Activated CD4-positive, CD25-positive, alpha-beta regulatory T cell treated with anti-CD3 and anti-CD28 coated beads, Interleukin-2, amount 50 U/mL, for 24 hours (primary cell): ENCODE results near the gene FOXE1.

Source experiments
- ATAC-seq, 2 donors: fragments of 150-1000 bp; cut with Tn5 transposase; one replicate each; pipeline ENCODE4 v1.10.0; 2021; ENCODE audit warnings: mild to moderate bottlenecking in 1 of 2, moderate library complexity in 1 of 2

Gene FOXE1

DNA sequence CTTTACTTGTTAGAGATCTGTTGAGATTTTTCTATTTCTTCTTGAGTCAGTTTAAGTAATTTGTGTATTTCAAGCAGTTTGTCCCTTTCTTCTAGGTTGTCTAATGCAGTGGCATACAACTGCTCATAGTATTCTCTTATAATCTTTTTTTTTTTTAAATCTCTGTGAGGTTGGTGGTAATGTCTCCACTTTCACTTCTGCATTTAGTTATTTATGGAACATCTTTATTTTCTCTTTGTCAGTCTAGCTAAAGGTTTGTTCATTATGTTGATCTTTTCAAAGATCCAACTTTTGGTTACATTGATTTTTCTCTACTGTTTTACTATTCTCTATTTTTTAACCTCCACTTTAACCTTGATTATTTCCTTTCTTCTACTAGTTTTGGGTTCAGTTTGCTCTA lies 13.8 kb downstream of the FOXE1 start:
- ATAC-seq, result no peak

DNA sequence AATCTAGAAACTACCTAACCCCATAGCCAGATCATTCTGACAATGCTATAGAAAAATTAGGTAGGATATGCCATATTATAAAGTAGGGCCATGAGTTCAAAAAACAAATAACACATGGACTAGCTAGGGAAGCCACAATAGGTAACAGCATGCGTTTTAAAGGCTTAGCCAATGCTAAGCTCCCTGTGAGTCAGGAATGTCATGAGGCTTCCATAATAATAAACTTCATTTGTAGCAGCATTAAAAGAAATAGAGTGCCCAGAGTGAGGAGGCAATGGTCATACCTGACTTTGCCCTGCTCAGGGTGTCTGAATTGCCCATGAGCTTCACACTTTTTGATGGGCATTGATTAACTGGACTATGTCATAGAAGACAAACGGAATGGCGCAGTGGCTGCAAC lies 15.8 kb downstream of the FOXE1 start:
- no peak for ATAC-seq

DNA sequence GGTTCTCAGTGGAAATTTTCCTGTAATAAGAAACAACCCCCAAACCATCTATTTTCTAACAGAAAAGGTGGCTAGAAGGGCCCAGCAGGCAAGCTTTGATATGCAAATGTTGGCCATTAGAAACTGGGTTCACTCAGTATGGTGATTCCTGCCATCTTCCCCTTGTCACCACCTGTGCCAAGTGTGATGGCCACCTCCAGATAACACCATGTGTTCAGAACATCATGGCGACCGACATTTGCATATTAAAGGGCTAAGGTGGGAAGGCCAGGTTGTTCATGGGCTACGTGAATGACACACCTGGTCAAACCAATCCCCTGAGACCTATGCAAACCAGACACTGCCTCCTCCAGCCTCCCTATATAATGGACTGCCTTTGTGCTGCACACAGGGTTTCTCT lies 20.4 kb downstream of the FOXE1 start:
- no peak for ATAC-seq

DNA sequence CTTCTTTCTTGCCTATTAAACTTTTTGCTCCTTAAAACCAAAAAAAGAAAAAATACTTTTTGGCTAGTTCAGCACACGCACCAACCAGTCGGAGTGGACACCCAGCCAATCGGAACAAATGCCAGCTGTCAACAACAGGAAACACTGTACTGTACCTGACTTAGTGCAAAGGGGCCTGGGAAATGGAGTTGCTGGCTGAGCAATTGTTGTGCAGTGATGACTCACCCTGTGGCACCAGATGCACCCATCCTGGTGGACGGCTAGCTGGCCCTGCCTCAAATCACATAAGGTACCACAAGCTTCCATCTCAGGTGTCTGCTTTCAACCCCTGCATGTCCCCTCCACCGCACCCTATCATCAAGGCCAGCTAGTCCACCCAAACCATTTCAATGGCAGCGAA lies 20.9 kb downstream of the FOXE1 start:
- no peak for ATAC-seq

DNA sequence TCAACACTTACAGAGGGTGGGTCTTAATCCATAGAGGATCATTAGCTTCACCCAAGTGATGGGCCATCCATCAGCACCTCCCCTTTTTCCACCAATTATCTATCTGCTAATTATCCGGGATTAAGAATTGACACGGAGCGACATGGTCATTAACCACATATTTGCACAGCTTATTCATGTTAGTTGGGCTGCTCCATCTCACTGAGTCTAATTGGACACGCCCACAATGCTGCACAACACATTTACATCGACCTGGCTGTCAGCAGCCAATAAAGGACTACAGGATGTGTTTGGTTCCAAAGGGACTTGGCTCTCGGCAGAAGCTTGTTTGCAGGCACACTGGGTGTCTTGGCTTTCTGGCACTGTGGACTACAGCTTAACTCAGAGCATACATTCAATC lies 21.6 kb downstream of the FOXE1 start:
- no peak for ATAC-seq

DNA sequence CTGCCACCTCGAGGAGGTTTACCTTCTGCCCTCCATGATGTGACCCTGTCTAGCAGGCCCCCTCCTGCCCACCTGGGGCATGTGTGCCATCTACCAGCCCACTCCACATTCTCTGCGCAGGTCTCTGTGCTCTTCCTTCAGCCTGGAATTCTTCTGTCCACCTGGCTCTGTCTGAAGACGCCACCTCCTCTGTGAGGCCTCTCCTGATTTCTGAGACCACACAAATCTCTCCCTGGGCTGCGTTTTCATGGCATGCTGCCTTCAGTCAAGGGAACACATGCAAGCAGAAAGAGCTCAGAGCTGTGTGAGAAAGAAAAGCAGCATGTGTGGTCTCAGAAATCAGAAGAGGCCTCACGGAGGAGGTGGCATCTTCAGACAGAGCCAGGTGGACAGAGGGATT lies 22.1 kb downstream of the FOXE1 start:
- no peak for ATAC-seq

DNA sequence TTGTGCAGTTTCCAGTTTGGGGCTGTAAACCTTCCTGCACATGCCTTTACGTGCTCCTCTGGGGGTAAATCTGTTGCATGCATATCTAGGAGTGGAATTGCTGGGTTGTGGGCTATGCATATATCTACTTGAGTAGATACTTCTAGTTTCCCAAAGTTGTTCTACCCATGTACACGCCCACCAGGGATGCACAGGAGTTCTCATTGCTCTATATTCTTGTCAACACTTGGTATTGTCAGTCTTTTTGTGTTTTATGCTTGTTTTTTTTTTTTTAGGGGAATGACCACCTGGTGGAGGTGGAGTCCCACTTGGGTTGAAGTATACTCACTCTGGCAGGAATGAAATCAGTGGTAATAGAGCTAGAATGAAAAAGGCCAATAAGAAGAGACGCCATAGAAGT lies 23.0 kb downstream of the FOXE1 start:
- ATAC-seq, result no peak

DNA sequence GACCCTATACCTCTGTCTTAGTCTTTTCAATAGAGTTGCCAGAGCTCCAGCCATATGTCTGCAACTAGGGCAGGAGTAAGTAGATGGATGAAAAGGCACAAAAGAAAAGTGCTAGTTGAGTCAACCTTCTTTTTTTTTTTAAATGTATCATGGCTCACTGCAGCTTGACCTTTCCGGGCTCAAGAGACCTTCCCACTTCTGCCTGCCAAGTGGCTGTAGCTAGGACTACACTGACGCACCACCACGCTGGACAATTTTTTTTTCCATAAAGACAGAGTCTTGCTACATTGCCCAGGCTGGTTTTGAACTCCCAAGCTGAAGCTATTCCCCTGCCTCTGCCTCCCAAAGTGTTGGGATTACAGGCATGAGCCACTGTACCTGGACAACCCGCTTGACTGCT lies 27.3 kb downstream of the FOXE1 start:
- no peak for ATAC-seq

DNA sequence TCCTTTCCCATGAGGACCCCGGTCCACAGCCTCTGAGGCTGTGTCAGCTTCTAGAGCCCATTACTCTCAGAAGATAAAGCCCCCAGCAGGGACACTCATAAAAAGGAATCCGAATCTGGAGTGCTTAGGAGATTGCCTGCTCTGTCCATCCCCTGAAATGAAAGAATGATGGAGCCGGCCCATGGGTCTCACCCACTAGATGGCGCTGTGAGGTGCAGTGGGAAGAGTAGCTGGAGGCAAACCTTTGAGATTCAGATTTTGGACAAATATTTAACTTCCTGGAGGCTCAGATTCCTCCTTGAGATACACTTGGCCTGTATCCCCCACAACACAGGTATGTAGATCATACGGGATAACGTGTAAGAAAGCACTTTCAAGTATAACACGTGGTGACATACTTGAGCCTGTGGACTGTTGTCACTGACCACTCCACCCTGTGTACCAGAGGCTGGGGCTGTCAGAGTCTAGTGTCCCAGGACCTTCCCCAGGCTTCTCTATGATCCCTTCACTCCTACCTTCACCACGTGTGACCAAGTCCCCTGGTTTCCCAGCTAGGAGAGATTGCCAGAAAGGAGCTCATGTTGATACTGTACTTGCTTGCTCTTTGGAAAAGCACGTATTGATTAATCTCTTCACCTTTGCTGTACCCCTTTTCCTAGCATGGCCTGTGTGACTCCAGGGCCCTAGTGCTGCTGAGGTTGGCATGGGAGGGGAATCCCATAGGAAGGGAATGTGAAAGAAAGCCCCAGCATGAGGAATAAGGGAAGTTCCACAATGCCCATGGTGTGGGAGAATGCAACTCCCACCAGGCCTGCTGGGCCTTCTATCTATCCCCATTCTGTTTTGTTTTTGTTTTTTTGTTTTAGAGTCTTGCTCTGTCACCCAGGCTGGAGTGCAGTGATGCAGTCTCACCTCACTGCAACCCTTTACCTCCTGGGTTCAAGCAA lies 37.2 kb downstream of the FOXE1 start:
- ATAC-seq, result peak; percentile 24 to 35

DNA sequence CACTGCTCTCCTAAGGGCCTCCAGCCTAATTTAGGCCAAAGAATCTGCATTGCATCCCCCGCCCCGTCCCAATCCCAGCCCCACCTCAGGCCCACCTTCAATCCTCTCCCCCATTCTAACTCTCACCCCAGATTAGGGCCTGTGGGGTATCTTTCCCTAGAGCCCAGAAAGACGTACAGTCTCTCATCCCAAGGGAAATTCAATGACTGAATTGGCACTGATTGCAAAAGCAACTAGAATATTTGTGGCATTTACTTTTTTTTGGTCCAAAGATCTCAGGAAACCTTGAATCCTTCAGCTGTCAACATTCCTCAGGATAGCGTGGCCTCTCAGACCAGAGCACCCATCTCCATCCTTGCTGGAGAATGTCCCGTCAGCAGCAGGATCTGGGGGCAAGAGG lies 38.7 kb downstream of the FOXE1 start:
- no peak for ATAC-seq

DNA sequence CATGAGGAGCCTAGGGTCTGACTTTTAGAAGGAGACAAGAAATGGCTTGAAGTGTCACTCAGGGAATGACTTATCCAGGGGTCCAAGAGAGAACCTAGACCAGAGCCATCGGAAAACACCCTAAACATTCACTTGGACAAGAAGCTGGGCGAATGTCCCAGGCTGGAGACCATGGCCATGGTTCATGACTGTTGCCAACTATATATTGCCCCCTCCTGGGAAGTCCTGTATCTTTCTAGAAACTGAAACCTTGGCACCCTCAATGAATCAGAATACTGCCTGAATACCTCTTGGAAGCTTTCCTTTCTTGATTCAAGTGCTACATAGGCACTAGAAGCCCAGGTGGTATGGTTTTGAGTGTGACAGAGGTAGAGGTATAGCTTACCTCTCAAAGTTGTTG lies 39.4 kb downstream of the FOXE1 start:
- ATAC-seq, result no peak

DNA sequence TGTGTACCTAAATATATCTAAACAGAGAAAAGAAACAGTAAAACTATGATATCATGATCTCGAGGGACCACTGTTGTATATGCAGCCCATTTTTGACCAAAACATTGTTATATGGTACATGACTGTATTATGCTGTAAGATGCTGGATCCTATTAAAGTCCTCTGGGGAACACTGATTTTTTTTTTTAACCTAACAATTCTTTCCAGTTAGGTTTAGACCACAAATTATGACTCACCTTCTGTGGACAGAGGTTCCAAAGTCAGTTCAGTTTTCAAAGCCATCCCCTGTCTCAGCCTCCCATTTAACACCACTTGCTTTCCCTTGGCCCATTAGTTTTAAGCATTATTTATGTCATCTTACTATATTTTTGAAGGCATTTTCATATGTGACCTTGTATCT lies 42.2 kb downstream of the FOXE1 start:
- ATAC-seq, result no peak

DNA sequence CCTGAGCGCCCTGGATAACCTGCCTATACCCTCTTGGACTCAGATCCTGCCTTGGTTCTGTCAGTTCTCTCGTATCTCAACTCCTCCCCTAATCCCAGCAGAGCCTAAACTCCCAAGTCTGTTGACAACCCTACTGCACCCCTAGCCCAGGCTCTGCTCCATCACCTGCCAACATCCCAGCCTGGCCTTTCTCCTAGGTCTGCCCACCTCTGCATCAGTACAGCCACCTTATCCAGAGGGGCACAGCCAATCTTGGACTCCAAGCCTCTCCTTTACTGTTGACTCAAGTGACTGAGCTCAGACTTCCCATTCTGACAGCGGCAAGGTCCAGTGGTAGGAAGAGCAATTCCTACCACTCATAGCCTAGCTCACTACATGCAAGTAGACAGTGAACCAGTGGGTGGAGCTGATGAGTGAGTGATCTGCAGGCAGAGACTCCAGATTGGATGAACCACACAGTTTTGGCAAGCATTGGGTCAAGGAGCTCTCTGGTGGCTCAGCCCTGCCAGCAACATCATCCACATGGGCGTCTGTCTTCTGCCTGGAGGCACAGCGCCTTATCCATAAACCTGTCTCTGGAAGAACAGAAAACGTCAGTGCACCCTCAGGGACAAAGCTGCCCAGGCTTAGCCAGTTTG lies 42.8 kb downstream of the FOXE1 start:
- ATAC-seq, result peak in 1 of 2 donors; percentile 10

DNA sequence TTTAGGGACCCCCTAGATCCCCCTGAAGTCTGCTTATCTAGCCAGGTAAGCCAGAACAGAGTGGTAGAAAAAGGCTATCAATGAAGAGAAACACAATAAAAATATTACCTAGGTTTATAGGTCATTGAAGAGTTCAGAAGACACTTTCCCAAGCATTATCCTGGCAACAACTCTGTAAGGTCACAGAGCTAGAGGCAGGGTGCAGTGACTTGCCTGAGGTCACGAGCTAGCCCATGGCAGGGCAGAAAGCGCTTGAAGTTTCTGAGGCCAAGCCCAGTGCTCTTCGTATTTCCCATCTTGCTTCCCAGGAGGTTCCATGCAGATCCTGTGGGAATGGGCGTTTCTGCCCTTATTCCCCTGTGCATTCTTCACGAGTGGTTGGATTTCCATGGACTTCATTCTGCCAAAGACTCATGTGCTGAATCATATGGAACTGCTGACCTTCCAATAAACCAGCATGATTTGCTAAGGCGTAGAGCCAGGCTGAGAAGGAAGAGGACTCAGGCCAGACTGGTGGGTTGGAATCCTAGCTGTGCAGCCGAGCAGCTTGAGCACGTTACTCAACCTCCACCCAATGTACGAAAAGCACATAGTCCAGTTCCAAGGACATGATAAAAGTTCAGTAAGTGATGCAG lies 47.2 kb downstream of the FOXE1 start:
- ATAC-seq, result no peak

DNA sequence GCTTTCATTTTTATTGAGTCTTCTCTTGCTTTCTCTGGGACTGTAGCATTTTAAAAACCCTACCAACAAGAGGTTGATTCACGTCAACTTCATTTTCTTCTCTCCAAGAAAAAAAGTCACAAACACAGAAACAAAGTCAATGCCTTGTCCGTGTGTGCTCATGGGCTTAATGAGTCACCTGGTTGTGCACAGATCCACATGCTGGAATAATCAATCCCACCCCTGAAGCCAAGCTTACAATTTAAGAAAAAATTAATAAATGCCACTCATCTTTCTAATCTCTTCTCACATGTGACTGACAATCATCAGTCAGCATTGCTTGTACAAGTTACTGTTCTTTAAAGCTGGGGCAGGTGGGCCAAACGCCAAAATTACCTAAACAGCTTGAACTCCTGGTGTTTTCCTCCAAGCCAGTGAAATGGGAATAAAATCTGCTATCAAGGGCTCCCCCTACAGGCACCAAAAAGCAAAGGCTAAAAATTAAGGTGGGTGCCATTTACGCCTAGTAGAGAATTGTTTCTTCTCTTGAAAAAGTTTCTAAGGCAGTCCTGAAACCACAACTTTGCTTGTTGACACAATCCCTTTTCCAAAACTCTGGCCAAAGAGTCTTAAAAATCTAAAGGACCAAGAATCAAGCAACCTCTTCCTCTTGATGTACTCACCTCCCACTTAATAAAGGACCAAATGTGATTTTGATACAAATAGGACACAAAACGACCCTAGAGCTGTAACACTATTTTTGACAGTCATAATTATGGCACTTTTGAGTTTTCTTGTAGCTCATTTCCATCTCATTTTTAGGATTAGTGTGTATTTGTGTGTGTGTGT lies 47.9 kb downstream of the FOXE1 start:
- ATAC-seq, result no peak

DNA sequence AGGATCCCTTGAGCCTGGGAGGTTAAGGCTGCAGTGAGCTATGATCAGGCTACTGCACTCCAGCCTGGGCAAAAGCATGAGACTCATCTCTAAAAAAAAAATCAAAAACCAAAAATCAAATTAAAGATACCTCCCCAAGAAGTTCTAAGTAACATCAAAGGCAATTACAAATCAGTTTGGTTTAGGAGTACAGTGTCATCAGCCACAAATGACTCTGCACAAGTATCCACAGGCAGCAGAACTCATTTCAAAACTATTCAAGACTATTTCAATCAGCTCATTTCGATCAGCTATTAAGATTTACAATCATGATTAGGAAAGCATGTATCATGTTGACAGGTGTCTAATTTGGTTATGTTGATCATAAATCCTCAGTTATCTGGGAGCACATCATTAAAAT lies 50.2 kb downstream of the FOXE1 start:
- peak; percentile 88 to 94 for ATAC-seq

DNA sequence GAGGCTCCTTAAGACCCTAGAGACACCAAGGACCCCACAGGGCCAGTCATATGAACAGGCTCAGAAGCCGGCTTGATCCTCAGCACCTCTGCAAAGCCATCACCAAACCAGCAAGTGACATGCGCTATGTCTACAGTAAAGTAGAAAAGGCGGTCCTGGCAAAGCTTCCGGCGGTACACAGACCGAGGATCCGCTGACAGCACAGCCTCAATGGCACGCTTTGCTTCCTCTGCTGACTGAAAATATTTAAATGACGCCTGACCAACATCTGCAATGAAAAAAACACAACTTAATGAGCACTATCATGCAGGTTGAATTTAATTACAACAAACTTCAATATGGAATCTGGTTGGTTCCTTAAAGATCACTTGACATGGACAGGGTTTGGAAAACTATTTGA lies 51.7 kb downstream of the FOXE1 start:
- peak; percentile 15 to 32 for ATAC-seq

DNA sequence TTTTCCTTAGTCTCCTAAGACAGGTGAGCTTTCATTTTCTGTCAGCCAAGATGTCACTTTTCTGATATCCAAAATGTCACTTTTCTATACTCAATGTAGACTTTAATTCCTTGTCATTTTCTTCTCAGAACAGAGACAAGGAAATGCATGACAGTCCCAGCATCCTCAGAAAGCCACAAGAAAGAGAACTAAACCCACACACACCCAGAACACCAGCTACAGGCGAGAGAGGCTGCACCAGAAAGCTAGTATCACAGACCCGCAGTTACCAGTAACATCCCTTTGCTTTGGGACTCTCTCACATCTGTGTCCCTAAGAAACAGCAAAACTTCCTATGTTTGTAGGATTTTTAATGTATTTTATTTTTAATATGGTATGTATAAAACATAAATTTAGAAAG lies 52.2 kb downstream of the FOXE1 start:
- ATAC-seq, result peak in 1 of 2 donors; percentile 15
